Cardiac fibroblast (primary cell): Measurements from ENCODE around the gene MPPED1.

Experiments
- DNase-seq, 2 donors: peaks; one replicate each; pipeline versions ENCODE4 v3.0.0 to v3.0.0-alpha.2; 2010; ENCODE audit warnings: low read depth in 2 of 2
- H3K4me3 ChIP-seq, 2 donors: replicated peaks in 1 of 2; 1 replicate in 1 of 2; 2 replicates in 1 of 2; pipeline ENCODE4 v1.5.1; 2011; ENCODE audit warnings: low read depth in 2 of 2, low read length in 2 of 2, mild to moderate bottlenecking in 2 of 2, moderate library complexity in 1 of 2
- CTCF ChIP-seq: IDR thresholded peaks from one replicate; pipeline ENCODE4 v1.5.1; 2011; ENCODE audit warnings: low read depth, mild to moderate bottlenecking, low read length, inconsistent platforms

MPPED1 gene

GRCh38 chr22:43409046-43409445 lies 2.8 kb upstream of the MPPED1 start:
- TF ChIP-seq CTCF: no peak
- no peak for DNase-seq
- H3K4me3 ChIP-seq: no peak overlapping the region

DNA sequence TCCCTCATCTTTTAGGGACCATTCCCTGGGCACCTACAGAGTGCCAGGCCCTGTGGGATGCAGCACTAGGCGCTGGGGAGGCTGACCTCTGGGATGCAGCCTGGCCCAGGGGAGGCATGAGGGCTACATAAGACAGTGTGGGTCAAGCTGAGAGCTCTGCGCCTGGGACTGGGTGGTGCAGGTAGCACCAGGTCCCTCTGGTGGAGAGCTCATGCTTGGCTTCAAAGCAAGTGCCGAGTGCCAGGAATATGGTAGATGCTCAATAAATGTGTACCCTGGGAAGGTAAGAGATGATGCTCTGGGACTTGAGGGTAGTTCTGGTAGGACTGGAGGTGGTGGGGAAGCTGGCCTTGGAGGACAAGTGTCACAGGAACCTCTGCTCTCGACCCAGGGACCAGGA lies 2.0 kb upstream of the MPPED1 start:
- TF ChIP-seq CTCF: no peak
- DNase-seq: no peak
- H3K4me3 ChIP-seq: no peak overlapping the region

GRCh38 chr22:43411040-43411868 lies 560 bp upstream of the MPPED1 start:
- TF ChIP-seq CTCF: no peak
- DNase-seq: no peak
- no peak overlapping the region for H3K4me3 ChIP-seq

GRCh38 chr22:43412808-43413795 lies 1.3 kb downstream of the MPPED1 start:
- H3K4me3 ChIP-seq: no peak overlapping the region
- no peak for DNase-seq
- TF ChIP-seq CTCF: no peak

DNA sequence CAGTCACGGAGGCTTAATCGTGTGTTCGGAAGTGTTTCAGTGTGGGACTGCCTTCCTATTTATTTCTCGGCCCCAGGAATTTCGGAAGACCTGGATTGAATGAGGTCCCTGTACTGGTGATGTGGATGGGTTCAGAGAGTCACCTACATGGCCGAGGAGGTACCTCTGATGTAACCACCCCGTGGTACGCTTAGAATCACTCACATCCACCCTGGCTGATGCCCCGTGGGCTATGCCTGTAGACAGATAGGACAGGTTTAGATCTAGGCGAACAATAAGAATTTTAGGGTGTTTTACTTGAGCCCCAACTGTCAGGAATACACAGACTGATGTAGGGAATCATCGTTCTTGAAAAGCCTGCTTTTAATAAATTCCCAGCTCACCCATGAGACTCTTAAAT lies 2.0 kb downstream of the MPPED1 start:
- no peak for TF ChIP-seq CTCF

GRCh38 chr22:43415681-43416080 lies 3.9 kb downstream of the MPPED1 start:
- H3K4me3 ChIP-seq: no peak overlapping the region
- no peak for TF ChIP-seq CTCF
- DNase-seq: no peak

More for the DNA sequence above, 2.0 kb downstream of the MPPED1 start:
- DNase-seq: no peak
- no peak overlapping the region for H3K4me3 ChIP-seq
